A549 (cell line): ENCODE data around the gene MSI2. TPM values are rescaled to one million over a fixed set of nuclear protein-coding genes. Genes with fewer than 3 reads are reported as not detected.

Source experiments
- ATAC-seq, 2 experiments: fragments of 200-7000 bp in 1 of 2; fragments of >200 bp in 1 of 2; cut with Nextera tagmentation in 1 of 2; cut with Tn5 transposase in 1 of 2; 3 replicates each; pipeline versions ENCODE4 v1.8.0 to v1.9.1; 2018 to 2020; ENCODE audit warnings: mild to moderate bottlenecking in 1 of 2, moderate library complexity in 1 of 2
- CTCF ChIA-PET: fragments of 300-600 bp; sonication (Branson Sonifier 250); formaldehyde crosslinking; extraction: SDS; loops from one replicate; lab custom pipeline; 2021; ENCODE audit warnings: antibody characterized with exemption, inconsistent platforms; lab: Yijun Ruan, JAX
- POLR2A ChIA-PET: fragments of 350-600 bp; formaldehyde crosslinking; extraction: SDS; loops from one replicate; lab custom pipeline; 2021; ENCODE audit warnings: antibody characterized with exemption, inconsistent platforms; lab: Yijun Ruan, JAX
- DNase-seq, 2 experiments: peaks; one replicate each; pipeline versions ENCODE4 v3.0.0 to v3.0.0-alpha.2; 2011 to 2016; ENCODE audit warnings: low read depth in 1 of 2, low spot score in 1 of 2
- FAIRE-seq: peaks from 2 replicates; lab custom pipeline; 2011; peaks lifted over from hg19 to GRCh38; lab: Jason Lieb, UNC
- H3K27ac ChIP-seq, 2 experiments: fragments of >200 bp; sonication (Bioruptor Twin); formaldehyde crosslinking; 3 replicates each; pipeline ENCODE4 v1.5.1; 2016 to 2017
- H3K4me1 ChIP-seq: fragments of >200 bp; sonication (Bioruptor Twin); formaldehyde crosslinking; 3 replicates; pipeline ENCODE4 v1.6.1; 2016
- H3K4me2 ChIP-seq: fragments of >200 bp; sonication (Bioruptor Twin); formaldehyde crosslinking; 3 replicates; pipeline ENCODE4 v1.6.1; 2016
- H3K4me3 ChIP-seq: fragments of >200 bp; sonication (Bioruptor Twin); formaldehyde crosslinking; 3 replicates; pipeline ENCODE4 v1.5.1; 2016
- H3K9me3 ChIP-seq: fragments of >200 bp; sonication (Bioruptor Twin); formaldehyde crosslinking; 3 replicates; pipeline ENCODE4 v1.6.1; 2016
- BHLHE40 ChIP-seq: IDR thresholded peaks from 2 replicates; pipeline ENCODE4 v1.6.1; 2012; ENCODE audit warnings: low read depth, low read length, inconsistent platforms
- CBX2 ChIP-seq: fragments of 200-600 bp; sonication (generic); IDR thresholded peaks from 2 replicates; pipeline ENCODE4 v1.6.1; 2016; ENCODE audit warnings: low read depth, mild to moderate bottlenecking, borderline replicate concordance
- CEBPB ChIP-seq, 2 experiments: fragments of >200 bp in 1 of 2; sonication (Bioruptor Twin) in 1 of 2; formaldehyde crosslinking in 1 of 2; IDR thresholded peaks; 2 replicates each; pipeline ENCODE4 v1.6.1; 2012 to 2016
- EHF ChIP-seq: fragments of 250-450 bp; sonication (Bioruptor Pico); IDR thresholded peaks from 2 replicates; pipeline ENCODE4 v1.5.0; 2020; ENCODE audit warnings: mild to moderate bottlenecking
- EHMT2 ChIP-seq: fragments of 200-600 bp; sonication (generic); IDR thresholded peaks from 2 replicates; pipeline ENCODE4 v1.6.1; 2016; ENCODE audit warnings: antibody characterized with exemption, low read depth, mild to moderate bottlenecking, moderate library complexity
- ESRRA ChIP-seq: fragments of 150-350 bp; IDR thresholded peaks from 2 replicates; pipeline ENCODE4 v1.6.1; 2014; ENCODE audit warnings: mild to moderate bottlenecking, low read length, borderline replicate concordance
- FOSB ChIP-seq: fragments of 250-450 bp; sonication (Bioruptor Pico); IDR thresholded peaks from 2 replicates; pipeline ENCODE4 v1.5.0; 2020; ENCODE audit warnings: mild to moderate bottlenecking, moderate library complexity
- FOXS1 ChIP-seq: fragments of 250-450 bp; sonication (Bioruptor Pico); IDR thresholded peaks from 2 replicates; pipeline ENCODE4 v1.5.0; 2020; ENCODE audit warnings: mild to moderate bottlenecking, moderate library complexity
- HDAC2 ChIP-seq: fragments of 200-600 bp; sonication (generic); IDR thresholded peaks from 2 replicates; pipeline ENCODE4 v1.6.1; 2016
- HOXA7 ChIP-seq: fragments of 250-450 bp; sonication (Bioruptor Pico); IDR thresholded peaks from 2 replicates; pipeline ENCODE4 v1.5.0; 2020; ENCODE audit warnings: mild to moderate bottlenecking, moderate library complexity
- HOXB5 ChIP-seq: fragments of 250-450 bp; sonication (Bioruptor Pico); IDR thresholded peaks from 2 replicates; pipeline ENCODE4 v1.5.0; 2020; ENCODE audit warnings: mild to moderate bottlenecking, moderate library complexity
- NFE2L2 ChIP-seq: fragments of 150-350 bp; conservative IDR thresholded peaks from 2 replicates; pipeline ENCODE4 v1.6.1; 2014; ENCODE audit warnings: low read length
- NPAS2 ChIP-seq: fragments of 250-450 bp; sonication (Bioruptor Pico); IDR thresholded peaks from 2 replicates; pipeline ENCODE4 v1.8.0; 2022; ENCODE audit warnings: mild to moderate bottlenecking, moderate library complexity, borderline replicate concordance
- NR3C1 ChIP-seq: fragments of >200 bp; sonication (Bioruptor Twin); formaldehyde crosslinking; IDR thresholded peaks from 3 replicates; pipeline ENCODE4 v1.6.1; 2017
- POLR2A ChIP-seq: IDR thresholded peaks from 2 replicates; pipeline ENCODE4 v1.6.1; 2012; ENCODE audit warnings: mild to moderate bottlenecking, low read length
- POLR2AphosphoS2 ChIP-seq: conservative IDR thresholded peaks from 2 replicates; pipeline ENCODE4 v1.6.1; 2012; ENCODE audit warnings: low read length, improper control_type of control experiment, inconsistent platforms
- RNF2 ChIP-seq: fragments of 200-600 bp; sonication (generic); IDR thresholded peaks from 2 replicates; pipeline ENCODE4 v1.6.1; 2016; ENCODE audit warnings: low read depth, mild to moderate bottlenecking, antibody characterized with exemption, moderate library complexity, borderline replicate concordance
- ZC3H11A ChIP-seq: fragments of 450-650 bp; IDR thresholded peaks from 2 replicates; pipeline ENCODE4 v1.6.1; 2014; ENCODE audit warnings: antibody characterized with exemption, mild to moderate bottlenecking
- ZSCAN20 ChIP-seq: fragments of 250-450 bp; sonication (Bioruptor Pico); IDR thresholded peaks from 2 replicates; pipeline ENCODE4 v1.8.0; 2022; ENCODE audit warnings: mild to moderate bottlenecking, moderate library complexity
- WGBS: methylation state at CpG from one replicate; pipeline ENCODE4 v1.1.6; 2017; ENCODE audit errors: missing lambda C conversion rate; 5-methylcytosine and 5-hydroxymethylcytosine counted together
- polyA plus RNA-seq, 4 experiments: library from polyadenylated mRNA; depleted of rRNA in 3 of 4; stranded (reverse); fragments of >200 nt; fragmentation: RNase III in 1 of 4; extraction: RNeasy Plus Mini Kit Qiagen cat#74134 plus additional on column Dnase treatment in 1 of 4; gene quantifications; 2 replicates in 3 of 4; 3 replicates in 1 of 4; pipeline ENCODE4 v1.2.3, GENCODE V29; 2011 to 2017
- TF ChIP-seq, protein P1 (sequence below): fragments of 250-450 bp; sonication (Bioruptor Pico); IDR thresholded peaks from 2 replicates; pipeline ENCODE4 v1.5.0; 2021; ENCODE audit warnings: mild to moderate bottlenecking, moderate library complexity, borderline replicate concordance
- TF ChIP-seq, protein P2 (sequence below): fragments of 450-650 bp; IDR thresholded peaks from 2 replicates; pipeline ENCODE4 v1.6.1; 2014; ENCODE audit warnings: antibody characterized with exemption
- TF ChIP-seq, protein P3 (sequence below): fragments of 150-350 bp; IDR thresholded peaks from 2 replicates; pipeline ENCODE4 v1.6.1; 2014; ENCODE audit warnings: low read depth, mild to moderate bottlenecking, low read length
- TF ChIP-seq, protein P4 (sequence below): IDR thresholded peaks from 2 replicates; pipeline ENCODE4 v1.6.1; 2012; ENCODE audit warnings: low read depth, borderline replicate concordance

The MSI2 gene
- polyA plus RNA-seq, 2 of the 4 experiments (the other 2 are of a cell fraction): 43.6 to 44.4 TPM

DNA sequence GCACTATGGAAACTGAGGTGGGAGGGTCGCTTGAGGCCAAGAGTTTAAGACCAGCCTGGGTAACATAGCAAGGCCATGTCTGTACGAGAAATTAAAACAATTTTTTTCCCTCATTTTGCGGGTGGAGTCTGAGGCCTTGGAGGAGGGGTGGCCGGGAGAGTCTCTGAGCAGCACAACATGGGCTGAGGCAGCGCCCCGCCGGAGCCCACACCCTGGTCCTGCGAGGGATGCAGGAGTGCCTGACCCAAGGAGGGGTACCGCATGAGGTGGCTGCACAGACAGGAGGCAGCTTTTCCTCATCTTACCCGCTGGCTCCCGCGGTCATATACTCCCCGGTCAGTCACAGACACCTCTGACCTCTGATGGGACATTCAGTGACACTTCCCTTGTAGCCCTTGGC, 67.7 kb downstream of the MSI2 start (continued):
- TF ChIP-seq EHMT2 (no peak), CBX2 (no peak), POLR2AphosphoS2 (no peak), RNF2 (no peak), HOXB5 (CRISPR knock-in tag) (no peak)
- TF ChIP-seq, protein P1, sequence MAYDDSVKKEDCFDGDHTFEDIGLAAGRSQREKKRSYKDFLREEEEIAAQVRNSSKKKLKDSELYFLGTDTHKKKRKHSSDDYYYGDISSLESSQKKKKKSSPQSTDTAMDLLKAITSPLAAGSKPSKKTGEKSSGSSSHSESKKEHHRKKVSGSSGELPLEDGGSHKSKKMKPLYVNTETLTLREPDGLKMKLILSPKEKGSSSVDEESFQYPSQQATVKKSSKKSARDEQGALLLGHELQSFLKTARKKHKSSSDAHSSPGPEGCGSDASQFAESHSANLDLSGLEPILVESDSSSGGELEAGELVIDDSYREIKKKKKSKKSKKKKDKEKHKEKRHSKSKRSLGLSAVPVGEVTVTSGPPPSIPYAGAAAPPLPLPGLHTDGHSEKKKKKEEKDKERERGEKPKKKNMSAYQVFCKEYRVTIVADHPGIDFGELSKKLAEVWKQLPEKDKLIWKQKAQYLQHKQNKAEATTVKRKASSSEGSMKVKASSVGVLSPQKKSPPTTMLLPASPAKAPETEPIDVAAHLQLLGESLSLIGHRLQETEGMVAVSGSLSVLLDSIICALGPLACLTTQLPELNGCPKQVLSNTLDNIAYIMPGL (CRISPR knock-in tag): no peak
- TF ChIP-seq, protein P2, sequence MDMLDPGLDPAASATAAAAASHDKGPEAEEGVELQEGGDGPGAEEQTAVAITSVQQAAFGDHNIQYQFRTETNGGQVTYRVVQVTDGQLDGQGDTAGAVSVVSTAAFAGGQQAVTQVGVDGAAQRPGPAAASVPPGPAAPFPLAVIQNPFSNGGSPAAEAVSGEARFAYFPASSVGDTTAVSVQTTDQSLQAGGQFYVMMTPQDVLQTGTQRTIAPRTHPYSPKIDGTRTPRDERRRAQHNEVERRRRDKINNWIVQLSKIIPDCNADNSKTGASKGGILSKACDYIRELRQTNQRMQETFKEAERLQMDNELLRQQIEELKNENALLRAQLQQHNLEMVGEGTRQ: no peak

DNA sequence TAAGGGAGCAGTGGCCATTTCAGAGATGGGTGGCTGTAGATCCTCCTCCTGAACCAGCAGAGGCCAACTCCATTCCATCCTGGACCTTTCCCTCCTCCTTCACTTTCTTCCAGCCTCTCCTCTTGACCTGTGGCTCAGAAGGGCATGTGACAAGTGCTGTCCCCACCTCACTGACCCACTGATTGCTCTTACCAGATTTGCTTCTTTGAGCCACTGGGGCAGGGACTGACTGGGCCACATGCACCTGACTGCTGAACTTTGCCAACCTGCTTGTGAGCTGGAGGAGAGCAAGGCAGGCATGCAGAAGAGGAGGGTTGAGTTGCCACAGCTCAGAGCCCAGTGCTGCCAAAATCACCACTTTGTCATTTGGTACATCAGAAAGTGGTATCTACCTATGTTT, 68.3 kb downstream of the MSI2 start:
- Histone ChIP-seq H3K4me3 (no peak overlapping the region), H3K4me1 (peaks cover 13% of the 10 kb centered on the region), H3K4me2 (no peak overlapping the region), H3K9me3 (no peaks in the 10 kb centered on the region), H3K27ac (no peak overlapping the region)
- POLR2A ChIA-PET: no interaction called here
- ATAC-seq: no peak
- DNase-seq: no peak
- no peak for FAIRE-seq
- no peak for TF ChIP-seq CBX2
- no peak for TF ChIP-seq FOSB (CRISPR knock-in tag)
- TF ChIP-seq, protein P3, sequence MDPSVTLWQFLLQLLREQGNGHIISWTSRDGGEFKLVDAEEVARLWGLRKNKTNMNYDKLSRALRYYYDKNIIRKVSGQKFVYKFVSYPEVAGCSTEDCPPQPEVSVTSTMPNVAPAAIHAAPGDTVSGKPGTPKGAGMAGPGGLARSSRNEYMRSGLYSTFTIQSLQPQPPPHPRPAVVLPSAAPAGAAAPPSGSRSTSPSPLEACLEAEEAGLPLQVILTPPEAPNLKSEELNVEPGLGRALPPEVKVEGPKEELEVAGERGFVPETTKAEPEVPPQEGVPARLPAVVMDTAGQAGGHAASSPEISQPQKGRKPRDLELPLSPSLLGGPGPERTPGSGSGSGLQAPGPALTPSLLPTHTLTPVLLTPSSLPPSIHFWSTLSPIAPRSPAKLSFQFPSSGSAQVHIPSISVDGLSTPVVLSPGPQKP: no peak
- TF ChIP-seq CEBPB (IDR thresholded peaks at IDR 0.05): no peak
- TF ChIP-seq ESRRA: no peak
- TF ChIP-seq NR3C1: no peak
- TF ChIP-seq ZSCAN20 (CRISPR knock-in tag): no peak
- no peak for TF ChIP-seq NPAS2
- TF ChIP-seq EHF: no peak
- TF ChIP-seq HDAC2: no peak
- no peak for TF ChIP-seq HOXB5 (CRISPR knock-in tag)
- TF ChIP-seq HOXA7 (CRISPR knock-in tag): no peak
- no peak for TF ChIP-seq NFE2L2
- CTCF ChIA-PET: interaction anchor here (1.2 to 1.7 kb wide), 4 partner anchors 8 to 347 kb away, joined by 3 to 6 read pairs (median 4); no protein-coding TSS in a partner anchor

DNA sequence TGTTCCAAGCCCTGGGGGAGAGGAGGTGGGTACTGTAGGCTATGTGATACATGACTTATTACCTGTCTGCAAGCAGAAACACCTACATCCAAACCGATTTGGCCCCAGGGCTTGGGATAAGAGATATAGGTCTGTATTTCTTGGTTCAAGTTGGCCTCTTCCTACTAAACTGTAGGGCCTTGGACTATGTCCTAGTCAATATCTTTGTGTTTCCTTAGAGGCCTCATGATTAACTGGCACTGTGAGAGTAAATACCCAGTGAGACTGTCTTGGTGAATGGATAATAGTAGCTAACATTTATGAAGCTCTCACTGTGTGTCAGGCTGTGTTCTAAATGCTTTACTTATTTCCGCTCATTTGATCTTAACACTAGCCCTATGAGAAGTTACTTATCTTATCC, 70.0 kb downstream of the MSI2 start:
- H3K9me3 ChIP-seq: no peaks in the 10 kb centered on the region
- TF ChIP-seq ZC3H11A (no peak), POLR2A (no peak), BHLHE40 (no peak), FOXS1 (no peak)
- TF ChIP-seq, protein P4, sequence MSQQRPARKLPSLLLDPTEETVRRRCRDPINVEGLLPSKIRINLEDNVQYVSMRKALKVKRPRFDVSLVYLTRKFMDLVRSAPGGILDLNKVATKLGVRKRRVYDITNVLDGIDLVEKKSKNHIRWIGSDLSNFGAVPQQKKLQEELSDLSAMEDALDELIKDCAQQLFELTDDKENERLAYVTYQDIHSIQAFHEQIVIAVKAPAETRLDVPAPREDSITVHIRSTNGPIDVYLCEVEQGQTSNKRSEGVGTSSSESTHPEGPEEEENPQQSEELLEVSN: no peak
- WGBS: 74% methylated on average over 2 of the region's 2 CpGs
- H3K4me3 ChIP-seq: no peak overlapping the region
- no peak overlapping the region for H3K27ac ChIP-seq
- POLR2A ChIA-PET: no interaction called here
- CTCF ChIA-PET: interaction anchor here (0.8 to 1.7 kb wide), 3 partner anchors 13 to 346 kb away, joined by 3 to 6 read pairs (median 3); no protein-coding TSS in a partner anchor
- peaks cover 13% of the 10 kb centered on the region for H3K4me1 ChIP-seq
- FAIRE-seq (no peak), DNase-seq (no peak), ATAC-seq (no peak)
- H3K4me2 ChIP-seq: no peak overlapping the region
